Thoracic aorta (tissue), 2 donors: ENCODE results near the gene NCOA3. TPM values are rescaled to one million over a fixed set of nuclear protein-coding genes. Genes with fewer than 3 reads are reported as not detected.

Experiments
- ATAC-seq: fragments of 150-250 bp; one replicate; pipeline ENCODE4 v1.8.0; 2017; ENCODE audit warnings: low read depth; ENCODE audit not compliant: insufficient number of reproducible peaks, low FRiP score
- DNase-seq: peaks from one replicate; pipeline ENCODE4 v3.0.0-alpha.2; 2020; ENCODE audit warnings: low spot score
- H3K27ac ChIP-seq, 2 donors: fragments of 200-600 bp; sonication (generic); 1 replicate in 1 of 2; 2 replicates in 1 of 2; pipeline ENCODE4 v1.5.1; 2016; ENCODE audit warnings: mild to moderate bottlenecking in 2 of 2, moderate library complexity in 2 of 2
- H3K27me3 ChIP-seq: fragments of 200-600 bp; sonication (generic); replicated peaks from 2 replicates; pipeline ENCODE4 v1.6.0; 2016; ENCODE audit warnings: mild to moderate bottlenecking; ENCODE audit not compliant: insufficient read depth
- H3K36me3 ChIP-seq: fragments of 200-600 bp; sonication (generic); one replicate; pipeline ENCODE4 v1.5.1; 2016
- H3K4me1 ChIP-seq, 2 donors: fragments of 200-600 bp; sonication (generic); 1 replicate in 1 of 2; 2 replicates in 1 of 2; pipeline versions ENCODE4 v1.5.1 to v1.6.0; 2016; ENCODE audit warnings: low read depth in 2 of 2, mild to moderate bottlenecking in 1 of 2; ENCODE audit not compliant: control insufficient read depth in 1 of 2
- H3K4me3 ChIP-seq: fragments of 200-600 bp; sonication (generic); 2 replicates; pipeline ENCODE4 v1.5.1; 2016; ENCODE audit warnings: mild to moderate bottlenecking
- H3K9me3 ChIP-seq: fragments of 200-600 bp; sonication (generic); 2 replicates; pipeline ENCODE4 v1.5.1; 2016
- total RNA-seq, 2 donors: library from RNA; depleted of rRNA; stranded (reverse); fragments of >200 nt; gene quantifications; one replicate each; pipeline versions ENCODE4 v1.1.0 to v1.2.3, GENCODE V29; 2016
- TF ChIP-seq, protein P1 (sequence below): fragments of 200-600 bp; sonication (generic); IDR thresholded peaks from one replicate; pipeline ENCODE4 v1.5.1; 2019; ENCODE audit warnings: antibody characterized with exemption

The NCOA3 gene
- total RNA-seq, 2 donors from 2014 or later: 44.3 to 68.1 TPM

DNA sequence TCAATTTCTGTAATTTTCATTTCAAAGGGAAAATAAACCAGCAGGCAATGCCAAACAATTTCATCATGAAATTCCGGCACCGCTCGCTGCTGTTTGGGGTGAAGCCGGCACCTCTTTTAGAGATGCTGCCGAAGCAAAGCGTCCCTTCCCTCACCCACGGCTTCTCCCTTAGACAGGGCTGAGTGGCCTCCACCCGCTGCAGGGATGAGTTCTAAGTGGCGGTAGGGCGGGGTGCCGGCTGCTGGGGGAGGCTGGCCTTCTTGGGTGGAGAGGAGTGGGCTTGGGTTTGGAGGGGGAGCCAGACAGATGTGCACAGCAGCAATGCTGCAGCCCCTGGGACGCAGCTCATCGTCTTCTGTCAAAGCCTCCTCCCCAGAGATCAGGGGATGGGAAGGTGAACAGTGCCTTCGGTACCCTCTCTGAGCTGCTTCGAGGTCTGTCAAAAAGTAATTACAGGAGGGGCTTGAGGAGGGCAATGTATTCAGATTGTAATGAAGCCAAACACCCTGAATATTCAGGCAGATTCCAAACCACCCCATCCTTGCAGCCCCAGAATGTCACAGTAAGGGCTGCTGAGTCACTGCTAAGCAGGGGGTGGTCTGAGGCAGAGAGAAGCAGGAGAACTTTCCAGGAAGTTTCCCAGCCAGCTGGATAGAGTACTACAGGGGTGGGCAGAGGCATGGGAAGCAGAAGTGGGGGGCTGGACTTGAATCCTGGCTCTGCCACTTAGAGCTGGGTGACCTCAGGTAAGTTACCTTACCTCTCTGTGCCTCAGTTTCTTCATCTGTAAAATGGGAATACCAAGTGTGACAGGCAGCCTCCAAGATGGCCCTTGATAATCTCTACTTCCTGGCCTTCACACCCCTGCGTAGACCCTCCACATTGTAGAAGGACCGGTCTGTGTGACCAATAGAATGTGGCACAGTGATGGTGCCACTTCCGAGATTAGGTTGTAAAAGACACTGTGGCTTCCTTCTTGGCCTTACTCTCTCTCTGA lies 187.0 kb downstream of the NCOA3 start:
- DNase-seq (no peak), ATAC-seq (no peak)
- H3K36me3 ChIP-seq: no peaks in the 10 kb centered on the region
- peaks cover 0 to 5% of the 10 kb centered on the region in 2 donors for H3K4me1 ChIP-seq
- H3K4me3 ChIP-seq: no peak overlapping the region
- H3K27ac ChIP-seq: no peak overlapping the region
- TF ChIP-seq, protein P1, sequence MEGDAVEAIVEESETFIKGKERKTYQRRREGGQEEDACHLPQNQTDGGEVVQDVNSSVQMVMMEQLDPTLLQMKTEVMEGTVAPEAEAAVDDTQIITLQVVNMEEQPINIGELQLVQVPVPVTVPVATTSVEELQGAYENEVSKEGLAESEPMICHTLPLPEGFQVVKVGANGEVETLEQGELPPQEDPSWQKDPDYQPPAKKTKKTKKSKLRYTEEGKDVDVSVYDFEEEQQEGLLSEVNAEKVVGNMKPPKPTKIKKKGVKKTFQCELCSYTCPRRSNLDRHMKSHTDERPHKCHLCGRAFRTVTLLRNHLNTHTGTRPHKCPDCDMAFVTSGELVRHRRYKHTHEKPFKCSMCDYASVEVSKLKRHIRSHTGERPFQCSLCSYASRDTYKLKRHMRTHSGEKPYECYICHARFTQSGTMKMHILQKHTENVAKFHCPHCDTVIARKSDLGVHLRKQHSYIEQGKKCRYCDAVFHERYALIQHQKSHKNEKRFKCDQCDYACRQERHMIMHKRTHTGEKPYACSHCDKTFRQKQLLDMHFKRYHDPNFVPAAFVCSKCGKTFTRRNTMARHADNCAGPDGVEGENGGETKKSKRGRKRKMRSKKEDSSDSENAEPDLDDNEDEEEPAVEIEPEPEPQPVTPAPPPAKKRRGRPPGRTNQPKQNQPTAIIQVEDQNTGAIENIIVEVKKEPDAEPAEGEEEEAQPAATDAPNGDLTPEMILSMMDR: no peak
- H3K27me3 ChIP-seq: no peaks in the 10 kb centered on the region
- peaks cover 20% of the 10 kb centered on the region for H3K9me3 ChIP-seq

DNA sequence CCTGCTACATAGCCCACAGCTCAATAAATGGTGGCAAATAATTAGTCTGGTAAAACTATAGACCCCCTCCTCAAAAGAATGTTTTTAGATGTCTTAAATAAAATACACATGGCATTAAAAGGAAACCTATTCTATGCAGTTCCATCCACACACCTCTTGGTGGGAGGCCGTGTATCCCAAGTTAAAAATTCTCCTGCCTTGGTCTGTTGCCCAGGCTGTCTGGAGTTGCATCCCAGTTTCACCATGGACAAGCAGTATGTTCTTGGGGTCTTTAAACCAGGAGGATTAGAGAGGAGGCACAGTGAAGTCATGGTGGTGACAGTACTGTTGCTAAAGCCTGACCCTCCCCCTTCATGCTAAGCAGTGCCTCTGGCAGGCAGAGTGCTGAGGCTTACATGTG lies 188.0 kb downstream of the NCOA3 start:
- Histone ChIP-seq H3K9me3 (peaks cover 20% of the 10 kb centered on the region), H3K4me1 (peaks cover 0 to 5% of the 10 kb centered on the region in 2 donors), H3K27ac (no peak overlapping the region), H3K27me3 (no peaks in the 10 kb centered on the region), H3K36me3 (no peaks in the 10 kb centered on the region), H3K4me3 (no peak overlapping the region)
- TF ChIP-seq, protein P1: no peak
- ATAC-seq (no peak), DNase-seq (no peak)

DNA sequence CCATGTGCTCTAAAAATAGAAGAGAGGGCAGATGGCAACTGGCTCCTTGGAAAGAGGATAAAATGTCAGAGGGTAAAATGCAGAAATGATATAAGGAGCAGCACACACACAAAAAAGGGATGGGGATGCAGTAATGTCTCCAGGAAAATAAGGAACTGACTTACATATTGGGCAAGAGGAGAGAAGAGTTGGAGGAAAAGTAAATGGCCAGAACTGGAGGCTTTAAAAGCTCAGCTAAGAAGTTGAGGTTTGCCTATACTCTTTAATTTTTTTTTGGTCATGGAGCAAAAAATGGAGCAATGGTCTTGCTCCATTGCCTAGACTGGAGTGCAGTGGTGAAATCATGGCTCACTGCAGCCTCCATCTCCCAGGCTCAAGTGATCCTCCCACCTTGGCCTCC lies 189.9 kb downstream of the NCOA3 start:
- DNase-seq (no peak), ATAC-seq (no peak)
- Histone ChIP-seq H3K4me3 (no peak overlapping the region), H3K27me3 (no peaks in the 10 kb centered on the region), H3K27ac (no peak overlapping the region), H3K9me3 (peaks cover 20% of the 10 kb centered on the region), H3K4me1 (peaks cover 0 to 5% of the 10 kb centered on the region in 2 donors), H3K36me3 (no peaks in the 10 kb centered on the region)
- TF ChIP-seq, protein P1: no peak

DNA sequence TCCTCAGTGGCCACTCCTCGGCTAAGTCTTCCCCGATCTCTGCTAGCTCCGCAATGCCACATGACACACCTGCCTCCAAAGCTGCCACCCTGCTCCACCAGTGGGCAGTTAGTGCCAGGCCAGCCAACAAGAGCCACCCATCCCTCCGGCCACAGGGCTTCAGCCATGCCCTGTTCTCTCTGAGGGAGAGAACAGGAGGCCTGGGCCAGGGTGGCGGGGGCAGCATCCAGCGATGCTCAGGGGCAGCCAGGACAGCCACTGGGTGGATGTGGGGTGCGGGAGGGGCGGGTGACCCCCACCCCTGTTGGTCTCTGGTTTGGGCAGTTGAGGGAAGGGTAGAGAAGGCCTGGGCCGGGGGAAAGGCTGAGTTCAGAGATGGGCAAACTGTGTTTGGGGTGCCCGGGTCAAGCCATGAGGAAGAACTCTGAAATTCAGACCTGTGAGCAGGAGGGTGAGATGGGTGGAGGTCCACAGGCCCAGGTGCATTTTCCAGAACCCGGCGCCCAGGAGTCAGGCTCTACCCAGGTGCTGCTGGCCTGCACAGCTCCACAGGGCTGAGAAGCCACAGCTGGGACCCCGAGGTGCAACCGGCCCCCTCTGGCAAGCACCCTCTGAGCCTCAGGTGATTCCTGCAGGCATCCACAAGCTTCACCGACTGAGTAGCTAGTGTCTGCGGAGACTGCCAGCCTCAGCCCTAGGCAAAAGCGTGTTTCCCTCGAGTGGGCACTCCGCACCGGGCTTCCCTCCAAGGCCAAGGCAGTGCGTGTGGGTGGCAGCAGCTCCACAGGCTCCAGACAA lies 192.5 kb downstream of the NCOA3 start:
- peaks cover 20% of the 10 kb centered on the region for H3K9me3 ChIP-seq
- H3K27me3 ChIP-seq: no peaks in the 10 kb centered on the region
- DNase-seq (no peak), ATAC-seq (no peak)
- H3K27ac ChIP-seq: no peak overlapping the region
- no peaks in the 10 kb centered on the region for H3K36me3 ChIP-seq
- no peak overlapping the region for H3K4me3 ChIP-seq
- TF ChIP-seq, protein P1: no peak
- no peaks in the 10 kb centered on the region for H3K4me1 ChIP-seq

DNA sequence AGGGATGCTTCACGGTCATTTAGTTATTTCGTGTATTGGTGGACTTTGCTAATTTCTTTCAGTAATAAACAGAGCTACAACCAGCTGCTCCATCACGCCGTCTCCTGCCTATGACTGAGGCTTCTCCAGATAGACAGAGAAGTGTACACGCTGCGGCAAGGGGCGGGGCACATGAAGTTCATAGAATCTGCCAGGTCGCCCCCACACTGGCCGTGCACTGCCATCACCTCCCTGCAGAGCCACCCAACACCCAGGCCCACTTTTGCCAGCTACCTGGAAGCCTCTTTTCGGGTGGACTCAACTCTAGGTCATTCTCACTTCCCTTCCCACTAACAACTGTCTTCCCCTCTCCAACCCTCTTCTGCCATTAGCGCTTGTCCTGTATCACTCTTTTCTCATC lies 195.2 kb downstream of the NCOA3 start:
- TF ChIP-seq, protein P1: no peak
- H3K36me3 ChIP-seq: no peaks in the 10 kb centered on the region
- peaks cover 9% of the 10 kb centered on the region for H3K9me3 ChIP-seq
- no peaks in the 10 kb centered on the region for H3K27me3 ChIP-seq
- ATAC-seq (no peak), DNase-seq (no peak)
- no peak overlapping the region for H3K27ac ChIP-seq
- no peaks in the 10 kb centered on the region for H3K4me1 ChIP-seq
- no peak overlapping the region for H3K4me3 ChIP-seq
